ENCODE measurements around the gene TMEM156.

The TMEM156 gene

GRCh38 chr4:38924353-38924752 is 107.9 kb downstream of the TMEM156 start:
- DNase-seq (ENCODE audit: low spot score), result no peak
- no peak for TF ChIP-seq CTCF (IDR thresholded peaks at IDR 0.05; ENCODE audit: extremely low read depth, missing control alignments)

GRCh38 chr4:38923746-38924145 is 108.5 kb downstream of the TMEM156 start:
- no peak for DNase-seq (ENCODE audit: low spot score)

GRCh38 chr4:38921151-38921550 is 111.1 kb downstream of the TMEM156 start:
- TF ChIP-seq CTCF (IDR thresholded peaks at IDR 0.05; ENCODE audit: extremely low read depth, missing control alignments), result no peak
- no peak for DNase-seq (ENCODE audit: low spot score)

More at GRCh38 chr4:38923746-38924145, 108.5 kb downstream of the TMEM156 start:
- TF ChIP-seq CTCF (IDR thresholded peaks at IDR 0.05; ENCODE audit: extremely low read depth, missing control alignments), result no peak

- no peak for DNase-seq (ENCODE audit: low spot score)
- TF ChIP-seq CTCF (IDR thresholded peaks at IDR 0.05; ENCODE audit: extremely low read depth, missing control alignments), result no peak
Observed at GRCh38 chr4:38920677-38921076, 111.5 kb downstream of the TMEM156 start.

- no peak for TF ChIP-seq CTCF (IDR thresholded peaks at IDR 0.05; ENCODE audit: extremely low read depth, missing control alignments)
- no peak for DNase-seq (ENCODE audit: low spot score)
Observed at GRCh38 chr4:38920186-38920585, 112.0 kb downstream of the TMEM156 start.

GRCh38 chr4:38919494-38919893 is 112.7 kb downstream of the TMEM156 start:
- TF ChIP-seq CTCF (IDR thresholded peaks at IDR 0.05; ENCODE audit: extremely low read depth, missing control alignments), result no peak
- DNase-seq (ENCODE audit: low spot score), result no peak

- TF ChIP-seq CTCF (IDR thresholded peaks at IDR 0.05; ENCODE audit: extremely low read depth, missing control alignments), result no peak
- DNase-seq (ENCODE audit: low spot score), result no peak
Observed at GRCh38 chr4:38917481-38918025, 114.7 kb downstream of the TMEM156 start.
